Stomach (tissue), 9 donors: Measurements from ENCODE around the gene ITGB2. TPM values are rescaled to one million over a fixed set of nuclear protein-coding genes. Genes with fewer than 3 reads are reported as not detected.
A peak's percentile ranks its signal among the peaks of the same experiment; 100 is the strongest.

Experiments
- DNase-seq, 2 donors: peaks; one replicate each; pipeline versions ENCODE4 v3.0.0 to v3.0.0-alpha.2; 2013 to 2019
- H3K27ac ChIP-seq, 5 donors: fragments of 200-600 bp in 4 of 5; sonication (generic) in 4 of 5; one replicate each; pipeline ENCODE4 v1.5.1; 2013 to 2019; ENCODE audit warnings: mild to moderate bottlenecking in 1 of 5, moderate library complexity in 1 of 5
- H3K27me3 ChIP-seq, 3 donors: fragments of 200-600 bp; sonication (generic); one replicate each; pipeline ENCODE4 v1.5.1; 2017 to 2019; ENCODE audit warnings: mixed run types in 1 of 3
- H3K36me3 ChIP-seq, 4 donors: fragments of 200-600 bp; sonication (generic); 1 replicate in 3 of 4; 2 replicates in 1 of 4; pipeline ENCODE4 v1.5.1; 2016 to 2019
- H3K4me1 ChIP-seq, 4 donors: fragments of 200-600 bp; sonication (generic); one replicate each; pipeline ENCODE4 v1.5.1; 2016 to 2019
- H3K4me3 ChIP-seq, 4 donors: fragments of 200-600 bp; sonication (generic) in 3 of 4; one replicate each; pipeline ENCODE4 v1.5.1; 2016 to 2019; ENCODE audit warnings: mild to moderate bottlenecking in 1 of 4
- H3K9me3 ChIP-seq, 4 donors: fragments of 200-600 bp; sonication (generic); one replicate each; pipeline ENCODE4 v1.5.1; 2016 to 2019
- CTCF ChIP-seq, 7 experiments: fragments of 450-650 bp in 4 of 7; fragments of 200-600 bp in 3 of 7; sonication (generic) in 3 of 7; IDR thresholded peaks; one replicate each; pipeline ENCODE4 v1.5.1; 2016 to 2019; ENCODE audit warnings: antibody characterized with exemption in 7 of 7, control low read depth in 2 of 7, mild to moderate bottlenecking in 1 of 7
- EP300 ChIP-seq: sonication (generic); formaldehyde crosslinking; IDR thresholded peaks from one replicate; pipeline ENCODE4 v1.6.1; 2017; ENCODE audit warnings: antibody characterized with exemption
- POLR2A ChIP-seq, 4 donors: fragments of 450-650 bp; IDR thresholded peaks; one replicate each; pipeline ENCODE4 v1.6.1; 2016; ENCODE audit warnings: antibody characterized with exemption in 4 of 4, control low read depth in 2 of 4, mild to moderate bottlenecking in 1 of 4, moderate library complexity in 1 of 4
- POLR2AphosphoS5 ChIP-seq, 3 donors: sonication (generic); formaldehyde crosslinking; IDR thresholded peaks; one replicate each; pipeline ENCODE4 v1.6.1; 2016; ENCODE audit warnings: antibody characterized with exemption in 3 of 3
- WGBS, 5 donors: extraction: QIAGEN DNeasy Blood & Tissue Kit in 3 of 5; methylation state at CpG; one replicate each; pipeline versions ENCODE4 v1.1.5 to v1.1.7; 2013 to 2018; 5-methylcytosine and 5-hydroxymethylcytosine counted together
- intact Hi-C: fragments of 100-400 bp; cut with DNase I; formaldehyde crosslinking; loops from one replicate; pipeline ENCODE4 v1.15.1; 2023; ENCODE audit warnings: low total_unique reads
- polyA plus RNA-seq, 3 donors: library from polyadenylated mRNA; stranded (reverse); fragments of 200-250 nt; gene quantifications; one replicate each; pipeline ENCODE4 v1.2.3, GENCODE V29; 2013
- total RNA-seq, 5 donors: library from RNA; depleted of rRNA; stranded (reverse); fragments of >200 nt; gene quantifications; one replicate each; pipeline versions ENCODE4 v1.1.0 to v1.2.3, GENCODE V29; 2014 to 2016
- donor health status: healthy with polysubstance abuse.
- donor health status: Bipolar disorder and iron deficiency.
- donor health status: healthy.

The ITGB2 gene
- total and polyA plus RNA-seq, 8 donors = 3.5 to 72.2 (median 15.1) TPM

GRCh38 chr21:44927259-44927586, 6.5 kb upstream of the ITGB2 start:
- H3K27ac ChIP-seq = peak overlapping the region in 4 of 5 donors; percentile 27 to 70 (median 51)
- H3K36me3 ChIP-seq = no peaks in the 10 kb centered on the region
- no peak for DNase-seq
- TF ChIP-seq CTCF (IDR thresholded peaks at IDR 0.05) (no peak), POLR2AphosphoS5 (IDR thresholded peaks at IDR 0.05) (no peak), POLR2A (IDR thresholded peaks at IDR 0.05) (no peak), EP300 (no peak)
- WGBS, 5 donors = 6 to 36% (median 14%) methylated on average over 4 of the region's 4 CpGs
- peak overlapping the region in 2 of 4 donors; percentile 1 to 12 for H3K4me3 ChIP-seq
- peaks cover 18 to 71% (median 31%) of the 10 kb centered on the region in 4 donors for H3K4me1 ChIP-seq
- intact Hi-C loops = no loop called here
- H3K9me3 ChIP-seq = peaks cover 0 to 5% (median 0%) of the 10 kb centered on the region in 4 donors
- peaks cover 0 to 70% (median 38%) of the 10 kb centered on the region in 3 donors for H3K27me3 ChIP-seq

GRCh38 chr21:44926331-44927101, 5.8 kb upstream of the ITGB2 start:
- DNase-seq = no peak
- Histone ChIP-seq H3K36me3 (no peaks in the 10 kb centered on the region), H3K4me1 (peaks cover 11 to 64% (median 24%) of the 10 kb centered on the region in 4 donors), H3K27me3 (peaks cover 0 to 68% (median 32%) of the 10 kb centered on the region in 3 donors), H3K4me3 (peak overlapping the region in 1 of 4 donors; percentile 1), H3K9me3 (peaks cover 0 to 5% (median 0%) of the 10 kb centered on the region in 4 donors), H3K27ac (peak overlapping the region in 4 of 5 donors; percentile 27 to 70 (median 51))
- intact Hi-C loops = no loop called here
- 55 to 79% (median 65%) methylated on average over 19 to 24 of the region's 24 CpGs for WGBS, 5 donors
- TF ChIP-seq POLR2AphosphoS5 (IDR thresholded peaks at IDR 0.05) (no peak), CTCF (IDR thresholded peaks at IDR 0.05) (no peak), POLR2A (IDR thresholded peaks at IDR 0.05) (no peak), EP300 (no peak)

GRCh38 chr21:44925378-44925755, 4.7 kb upstream of the ITGB2 start:
- 68 to 97% (median 83%) methylated on average over 1 of the region's 1 CpG for WGBS, 5 donors
- H3K27ac ChIP-seq = peak overlapping the region in 2 of 5 donors; percentile 41 to 47
- peaks cover 0 to 67% (median 33%) of the 10 kb centered on the region in 3 donors for H3K27me3 ChIP-seq
- intact Hi-C loops = no loop called here
- no peaks in the 10 kb centered on the region for H3K36me3 ChIP-seq
- H3K4me3 ChIP-seq = no peak overlapping the region
- DNase-seq = no peak
- peaks cover 5 to 53% (median 15%) of the 10 kb centered on the region in 4 donors for H3K4me1 ChIP-seq
- peaks cover 0 to 5% (median 0%) of the 10 kb centered on the region in 4 donors for H3K9me3 ChIP-seq
- TF ChIP-seq CTCF (IDR thresholded peaks at IDR 0.05) (no peak), POLR2A (IDR thresholded peaks at IDR 0.05) (no peak), POLR2AphosphoS5 (IDR thresholded peaks at IDR 0.05) (no peak), EP300 (no peak)

GRCh38 chr21:44924606-44925377, 4.1 kb upstream of the ITGB2 start:
- DNase-seq = no peak
- intact Hi-C loops = no loop called here

More at GRCh38 chr21:44924606-44925377, 4.1 kb upstream of the ITGB2 start:
- Histone ChIP-seq H3K4me1 (peaks cover 5 to 47% (median 14%) of the 10 kb centered on the region in 4 donors), H3K27ac (peak overlapping the region in 3 of 5 donors; percentile 18 to 47 (median 41)), H3K36me3 (no peaks in the 10 kb centered on the region), H3K4me3 (no peak overlapping the region), H3K9me3 (peaks cover 0 to 4% (median 0%) of the 10 kb centered on the region in 4 donors), H3K27me3 (peaks cover 0 to 67% (median 33%) of the 10 kb centered on the region in 3 donors)
- WGBS, 5 donors = 68 to 75% (median 73%) methylated on average over 10 of the region's 10 CpGs
- TF ChIP-seq POLR2A (IDR thresholded peaks at IDR 0.05) = no peak
- no peak for TF ChIP-seq EP300
- TF ChIP-seq POLR2AphosphoS5 (IDR thresholded peaks at IDR 0.05) = no peak
- no peak for TF ChIP-seq CTCF (IDR thresholded peaks at IDR 0.05)
